H1 (cell line): ENCODE data around the gene COMMD8. TPM values are rescaled to one million over a fixed set of nuclear protein-coding genes. Genes with fewer than 3 reads are reported as not detected.

Source experiments
- CTCF ChIA-PET: fragments of 300-600 bp; sonication (Branson Sonifier 250); formaldehyde crosslinking; loops from one replicate; lab custom pipeline; 2021; ENCODE audit not compliant: partially characterized antibody; lab: Charles Lee
- POLR2A ChIA-PET: fragments of 300-600 bp; sonication (Branson Sonifier 250); formaldehyde crosslinking; loops from one replicate; lab custom pipeline; 2021; ENCODE audit warnings: inconsistent platforms; ENCODE audit not compliant: partially characterized antibody; lab: Charles Lee
- DNase-seq, 2 experiments: peaks; one replicate each; pipeline versions ENCODE4 v3.0.0 to v3.0.0-alpha.2; 2010 to 2022; ENCODE audit warnings: low spot score in 2 of 2, low read depth in 1 of 2, mixed read lengths in 1 of 2
- FAIRE-seq: peaks from 2 replicates; lab custom pipeline; 2011; peaks lifted over from hg19 to GRCh38; lab: Jason Lieb, UNC
- H2AFZ ChIP-seq: 2 replicates; pipeline ENCODE4 v1.8.1; 2012; ENCODE audit warnings: low read length, inconsistent platforms
- H2AK5ac ChIP-seq: 2 replicates; pipeline ENCODE4 v1.6.1; 2013; ENCODE audit warnings: low read depth, low read length
- H2BK120ac ChIP-seq: replicated peaks from 2 replicates; pipeline ENCODE3; 2013; ENCODE audit warnings: low read depth, low read length, inconsistent platforms
- H2BK12ac ChIP-seq: 2 replicates; pipeline ENCODE4 v1.6.1; 2013; ENCODE audit warnings: low read depth, low read length
- H2BK15ac ChIP-seq: 2 replicates; pipeline ENCODE4 v1.6.1; 2013; ENCODE audit warnings: low read length
- H2BK20ac ChIP-seq: 2 replicates; pipeline ENCODE4 v1.6.1; 2013; ENCODE audit warnings: low read length
- H2BK5ac ChIP-seq: 2 replicates; pipeline ENCODE4 v1.6.1; 2013; ENCODE audit warnings: low read depth, low read length
- H3K14ac ChIP-seq: 2 replicates; pipeline ENCODE4 v1.6.1; 2013; ENCODE audit warnings: inconsistent platforms; ENCODE audit not compliant: insufficient read length
- H3K18ac ChIP-seq: 2 replicates; pipeline ENCODE4 v1.6.1; 2013; ENCODE audit warnings: low read length; ENCODE audit errors: extremely low read depth
- H3K23ac ChIP-seq: 2 replicates; pipeline ENCODE4 v1.6.1; 2013; ENCODE audit warnings: inconsistent platforms; ENCODE audit not compliant: insufficient read length
- H3K23me2 ChIP-seq: 2 replicates; pipeline ENCODE4 v1.6.1; 2013; ENCODE audit warnings: low read depth, low read length
- H3K27ac ChIP-seq: 2 replicates; pipeline ENCODE4 v1.6.1; 2011; ENCODE audit warnings: low read depth, low read length, inconsistent platforms
- H3K27me3 ChIP-seq, 4 experiments: replicated peaks in 1 of 4; 1 replicate in 1 of 4; 2 replicates in 3 of 4; pipeline versions ENCODE4 v1.6.1 to v1.8.1; 2011 to 2013; ENCODE audit warnings: low read length in 3 of 4, mild to moderate bottlenecking in 3 of 4, inconsistent platforms in 2 of 4, mixed read lengths in 2 of 4, moderate library complexity in 1 of 4; ENCODE audit not compliant: control insufficient read depth in 3 of 4, insufficient read depth in 3 of 4; ENCODE audit errors: extremely low read depth in 1 of 4
- H3K36me3 ChIP-seq, 4 experiments: 2 replicates each; pipeline versions ENCODE4 v1.6.1 to v1.8.1; 2011 to 2013; ENCODE audit warnings: mild to moderate bottlenecking in 4 of 4, low read length in 3 of 4, moderate library complexity in 2 of 4, control low read depth in 1 of 4, inconsistent platforms in 1 of 4; ENCODE audit not compliant: insufficient read depth in 4 of 4, control insufficient read depth in 2 of 4
- H3K4ac ChIP-seq: replicated peaks from 2 replicates; pipeline ENCODE3; 2013; ENCODE audit warnings: low read length, low read depth, mixed read lengths, inconsistent platforms; ENCODE audit not compliant: insufficient read length
- H3K4me1 ChIP-seq, 4 experiments: replicated peaks in 1 of 4; 1 replicate in 1 of 4; 2 replicates in 3 of 4; pipeline versions ENCODE4 v1.6.1 to v1.8.1; 2011 to 2013; ENCODE audit warnings: low read length in 3 of 4, inconsistent platforms in 2 of 4, mixed read lengths in 1 of 4; ENCODE audit not compliant: insufficient read depth in 4 of 4, control insufficient read depth in 3 of 4
- H3K4me2 ChIP-seq, 2 experiments: 2 replicates each; pipeline versions ENCODE4 v1.6.1 to v1.8.1; 2011 to 2013; ENCODE audit warnings: low read depth in 2 of 2, low read length in 2 of 2, control low read depth in 1 of 2, inconsistent platforms in 1 of 2, mild to moderate bottlenecking in 1 of 2; ENCODE audit not compliant: insufficient read depth in 1 of 2
- H3K4me3 ChIP-seq, 4 experiments: fragments of 200-600, 300-600 bp in 1 of 4; sonication (generic), shearing (Covaris generic), sonication (Bioruptor Twin) in 1 of 4; 2 replicates each; pipeline versions ENCODE4 v1.5.1 to v1.8.1; 2011 to 2016; ENCODE audit warnings: low read length in 4 of 4, low read depth in 3 of 4, control low read depth in 2 of 4, inconsistent platforms in 2 of 4, mild to moderate bottlenecking in 2 of 4, mixed read lengths in 1 of 4, moderate library complexity in 1 of 4; ENCODE audit not compliant: insufficient read depth in 2 of 4; ENCODE audit errors: extremely low read depth in 1 of 4
- H3K56ac ChIP-seq: replicated peaks from 2 replicates; pipeline ENCODE3; 2013; ENCODE audit warnings: low read depth, mild to moderate bottlenecking, mixed read lengths, low read length, inconsistent platforms; ENCODE audit not compliant: insufficient read length
- H3K79me1 ChIP-seq: 2 replicates; pipeline ENCODE4 v1.6.1; 2013; ENCODE audit warnings: low read depth, low read length, control low read depth
- H3K79me2 ChIP-seq, 2 experiments: 2 replicates each; pipeline versions ENCODE4 v1.6.1 to v1.8.1; 2012 to 2013; ENCODE audit warnings: low read length in 2 of 2, mild to moderate bottlenecking in 2 of 2, inconsistent platforms in 1 of 2; ENCODE audit not compliant: insufficient read depth in 2 of 2, control insufficient read depth in 1 of 2
- H3K9ac ChIP-seq, 4 experiments: replicated peaks in 1 of 4; 1 replicate in 1 of 4; 2 replicates in 3 of 4; pipeline versions ENCODE4 v1.6.1 to v1.8.1; 2011 to 2013; ENCODE audit warnings: low read depth in 3 of 4, low read length in 3 of 4, control low read depth in 2 of 4, mild to moderate bottlenecking in 2 of 4, moderate library complexity in 2 of 4, inconsistent platforms in 1 of 4; ENCODE audit errors: extremely low read depth in 1 of 4
- H3K9me3 ChIP-seq, 2 experiments: 2 replicates each; pipeline versions ENCODE4 v1.6.1 to v1.8.1; 2012 to 2013; ENCODE audit warnings: mild to moderate bottlenecking in 2 of 2, moderate library complexity in 2 of 2, control low read depth in 1 of 2, inconsistent platforms in 1 of 2, low read depth in 1 of 2, low read length in 1 of 2, mixed read lengths in 1 of 2; ENCODE audit not compliant: insufficient read depth in 2 of 2
- H4K20me1 ChIP-seq, 2 experiments: replicated peaks in 1 of 2; 2 replicates each; pipeline versions ENCODE3 to v1.8.1; 2011 to 2013; ENCODE audit warnings: inconsistent platforms in 2 of 2, low read length in 2 of 2, mild to moderate bottlenecking in 1 of 2; ENCODE audit not compliant: insufficient read depth in 2 of 2, control insufficient read depth in 1 of 2
- H4K5ac ChIP-seq: 2 replicates; pipeline ENCODE4 v1.6.1; 2013; ENCODE audit warnings: low read length, low read depth, mixed read lengths, inconsistent platforms; ENCODE audit not compliant: insufficient read length
- H4K8ac ChIP-seq: 2 replicates; pipeline ENCODE4 v1.8.0; 2013; ENCODE audit warnings: mild to moderate bottlenecking, moderate library complexity, low read length, inconsistent platforms; ENCODE audit not compliant: insufficient read depth; ENCODE audit errors: extremely low read depth
- H4K91ac ChIP-seq: replicated peaks from 2 replicates; pipeline ENCODE3; 2013; ENCODE audit warnings: low read length, mixed read lengths, inconsistent platforms; ENCODE audit not compliant: insufficient read length
- FOSL1 ChIP-seq: IDR thresholded peaks from 2 replicates; pipeline ENCODE4 v1.6.1; 2011; ENCODE audit warnings: mild to moderate bottlenecking, low read depth, low read length, moderate library complexity; ENCODE audit not compliant: insufficient read depth
- SP1 ChIP-seq: IDR thresholded peaks from 2 replicates; pipeline ENCODE4 v1.6.1; 2011; ENCODE audit warnings: low read depth, low read length
- WGBS, 2 experiments: shearing (Covaris generic) in 1 of 2; methylation state at CpG; one replicate each; pipeline versions ENCODE4 v1.1.6 to v1.1.7; 2013 to 2015; ENCODE audit warnings: low lambda C conversion rate in 2 of 2, mixed read lengths in 2 of 2, inconsistent platforms in 1 of 2, low coverage in 1 of 2, missing lambda C conversion rate in 1 of 2; ENCODE audit not compliant: insufficient replicate concordance in 2 of 2, insufficient coverage in 1 of 2, insufficient read length in 1 of 2; ENCODE audit errors: extremely low coverage in 1 of 2, missing lambda C conversion rate in 1 of 2; 5-methylcytosine and 5-hydroxymethylcytosine counted together
- polyA plus RNA-seq, 7 experiments: library from polyadenylated mRNA; depleted of rRNA in 3 of 7; stranded (reverse) in 5 of 7; unstranded in 2 of 7; fragments of >200 nt in 5 of 7; fragments of 200-250 nt in 2 of 7; gene quantifications; 1 replicate in 5 of 7; 2 replicates in 1 of 7; 4 replicates in 1 of 7; pipeline versions ENCODE4 v1.2.1 to v1.2.3, GENCODE V29; 2011 to 2013; ENCODE audit warnings: missing spikeins in 2 of 7, mixed read lengths in 2 of 7
- total RNA-seq: library from RNA; stranded (reverse); fragmentation: NEBNext Ultra II Directional; extraction: Animal tissue kit (Norgen Biotek cat#: 25700); gene quantifications from 2 replicates; pipeline ENCODE4 v1.2.1, GENCODE V29; 2021

COMMD8 gene
- total and polyA plus RNA-seq, 2 of the 8 experiments (the other 6 are each of a cell fraction or from before 2014, with no cell fraction given) = 1.6 to 7.2 TPM

- ChIA-PET CTCF (interaction anchor here (0.8 to 1.8 kb wide), 3 partner anchors 13 to 98 kb away, joined by 3 to 5 read pairs (median 3); no protein-coding TSS in a partner anchor), POLR2A (interaction anchor here (1.2 kb wide), 1 partner anchor 9 kb away, joined by 4 read pairs; no protein-coding TSS in a partner anchor)
- Histone ChIP-seq H2BK120ac (no peak overlapping the region), H2BK12ac (no peak overlapping the region), H3K23me2 (no peaks in the 10 kb centered on the region), H2BK5ac (no peak overlapping the region), H3K18ac (no peak overlapping the region), H3K9ac (no peak overlapping the region), H4K20me1 (no peaks in the 10 kb centered on the region), H3K27ac (no peak overlapping the region), H3K79me2 (no peaks in the 10 kb centered on the region), H3K4ac (no peak overlapping the region), H3K36me3 (no peaks in the 10 kb centered on the region), H3K4me2 (no peak overlapping the region; a peak in 1 of 4 replicates), H3K9me3 (no peaks in the 10 kb centered on the region), H3K4me3 (no peak overlapping the region), H2BK15ac (no peak overlapping the region), H4K91ac (no peak overlapping the region), H2BK20ac (no peak overlapping the region), H2AK5ac (no peak overlapping the region), H4K8ac (no peak overlapping the region), H3K79me1 (no peaks in the 10 kb centered on the region), H3K56ac (no peak overlapping the region), H3K23ac (no peak overlapping the region), H4K5ac (no peak overlapping the region), H3K4me1 (no peaks in the 10 kb centered on the region), H2AFZ (peak overlapping the region; percentile 20; the same call in 1 of the 2 replicates), H3K14ac (no peak overlapping the region), H3K27me3 (no peaks in the 10 kb centered on the region; a peak in 1 of 7 replicates)
- no peak for DNase-seq
- TF ChIP-seq FOSL1 (no peak), SP1 (no peak)
- 67% methylated on average over 3 of the region's 3 CpGs; no CpG with 5 or more reads in 1 of the 2 experiments for WGBS, 2 experiments
- no peak for FAIRE-seq
Measured at GRCh38 chr4:47484168-47484567, 20.7 kb upstream of the COMMD8 start.
